ENCODE results near the gene NR3C2. TPM values are rescaled to one million over a fixed set of nuclear protein-coding genes. Genes with fewer than 3 reads are reported as not detected.

The NR3C2 gene
- total RNA-seq, 1 donor from 2014 or later: 16.7 TPM

GRCh38 chr4:148056879-148057278, 385.3 kb downstream of the NR3C2 start:
- no peak overlapping the region for H3K27ac ChIP-seq (ENCODE audit: low read depth, low read length)
- no peaks in the 10 kb centered on the region for H3K27me3 ChIP-seq (ENCODE audit: control insufficient read depth in 3 of 3, insufficient read depth in 3 of 3, low read length in 3 of 3)
- peaks cover 68 to 80% (median 73%) of the 10 kb centered on the region in 3 donors for H3K4me1 ChIP-seq (ENCODE audit: control insufficient read depth in 3 of 3, insufficient read depth in 3 of 3, low read length in 3 of 3)
- H3K4me3 ChIP-seq (ENCODE audit: low read length in 3 of 3): peak overlapping the region in 1 of 3 donors; percentile 7
- H3K9ac ChIP-seq (ENCODE audit: low read depth in 1 of 3, low read length in 3 of 3): no peak overlapping the region
- H3K36me3 ChIP-seq (ENCODE audit: control insufficient read depth in 3 of 3, insufficient read depth in 3 of 3, low read length in 3 of 3): no peaks in the 10 kb centered on the region
- no peaks in the 10 kb centered on the region for H3K9me3 ChIP-seq (ENCODE audit: control insufficient read depth in 3 of 3, low read length in 3 of 3)

GRCh38 chr4:148055844-148056243, 386.4 kb downstream of the NR3C2 start:
- no peaks in the 10 kb centered on the region for H3K36me3 ChIP-seq (ENCODE audit: control insufficient read depth in 3 of 3, insufficient read depth in 3 of 3, low read length in 3 of 3)
- H3K27ac ChIP-seq (ENCODE audit: low read depth, low read length): no peak overlapping the region
- H3K9ac ChIP-seq (ENCODE audit: low read depth in 1 of 3, low read length in 3 of 3): no peak overlapping the region
- no peaks in the 10 kb centered on the region for H3K27me3 ChIP-seq (ENCODE audit: control insufficient read depth in 3 of 3, insufficient read depth in 3 of 3, low read length in 3 of 3)
- H3K4me1 ChIP-seq (ENCODE audit: control insufficient read depth in 3 of 3, insufficient read depth in 3 of 3, low read length in 3 of 3): peaks cover 72 to 85% (median 75%) of the 10 kb centered on the region in 3 donors
- no peaks in the 10 kb centered on the region for H3K9me3 ChIP-seq (ENCODE audit: control insufficient read depth in 3 of 3, low read length in 3 of 3)
- H3K4me3 ChIP-seq (ENCODE audit: low read length in 3 of 3): no peak overlapping the region

- Histone ChIP-seq H3K27me3 (ENCODE audit: control insufficient read depth in 3 of 3, insufficient read depth in 3 of 3, low read length in 3 of 3) (no peaks in the 10 kb centered on the region), H3K9me3 (ENCODE audit: control insufficient read depth in 3 of 3, low read length in 3 of 3) (no peaks in the 10 kb centered on the region), H3K9ac (ENCODE audit: low read depth in 1 of 3, low read length in 3 of 3) (peak overlapping the region; percentile 34 to 75 (median 66)), H3K4me1 (ENCODE audit: control insufficient read depth in 3 of 3, insufficient read depth in 3 of 3, low read length in 3 of 3) (peaks cover 66 to 79% (median 67%) of the 10 kb centered on the region in 3 donors), H3K36me3 (ENCODE audit: control insufficient read depth in 3 of 3, insufficient read depth in 3 of 3, low read length in 3 of 3) (peaks cover 0 to 2% (median 0%) of the 10 kb centered on the region in 3 donors), H3K27ac (ENCODE audit: low read depth, low read length) (peak overlapping the region; percentile 91), H3K4me3 (ENCODE audit: low read length in 3 of 3) (no peak overlapping the region)
Measured at GRCh38 chr4:148054275-148054674, 387.9 kb downstream of the NR3C2 start.

GRCh38 chr4:148053298-148054003, 388.8 kb downstream of the NR3C2 start:
- H3K36me3 ChIP-seq (ENCODE audit: control insufficient read depth in 3 of 3, insufficient read depth in 3 of 3, low read length in 3 of 3): peaks cover 0 to 4% (median 0%) of the 10 kb centered on the region in 3 donors
- peaks cover 60 to 78% (median 65%) of the 10 kb centered on the region in 3 donors for H3K4me1 ChIP-seq (ENCODE audit: control insufficient read depth in 3 of 3, insufficient read depth in 3 of 3, low read length in 3 of 3)
- peak overlapping the region; percentile 47 to 75 (median 66) for H3K9ac ChIP-seq (ENCODE audit: low read depth in 1 of 3, low read length in 3 of 3)
- H3K27ac ChIP-seq (ENCODE audit: low read depth, low read length): peak overlapping the region; percentile 91
- peak overlapping the region in 2 of 3 donors; percentile 36 to 44 for H3K4me3 ChIP-seq (ENCODE audit: low read length in 3 of 3)
- no peaks in the 10 kb centered on the region for H3K27me3 ChIP-seq (ENCODE audit: control insufficient read depth in 3 of 3, insufficient read depth in 3 of 3, low read length in 3 of 3)
- no peaks in the 10 kb centered on the region for H3K9me3 ChIP-seq (ENCODE audit: control insufficient read depth in 3 of 3, low read length in 3 of 3)

- Histone ChIP-seq H3K4me1 (ENCODE audit: control insufficient read depth in 3 of 3, insufficient read depth in 3 of 3, low read length in 3 of 3) (peaks cover 52 to 70% (median 61%) of the 10 kb centered on the region in 3 donors), H3K9ac (ENCODE audit: low read depth in 1 of 3, low read length in 3 of 3) (peak overlapping the region; percentile 47 to 75 (median 66)), H3K27ac (ENCODE audit: low read depth, low read length) (peak overlapping the region; percentile 91), H3K36me3 (ENCODE audit: control insufficient read depth in 3 of 3, insufficient read depth in 3 of 3, low read length in 3 of 3) (peaks cover 0 to 4% (median 0%) of the 10 kb centered on the region in 3 donors), H3K4me3 (ENCODE audit: low read length in 3 of 3) (peak overlapping the region in 1 of 3 donors; percentile 44), H3K9me3 (ENCODE audit: control insufficient read depth in 3 of 3, low read length in 3 of 3) (no peaks in the 10 kb centered on the region), H3K27me3 (ENCODE audit: control insufficient read depth in 3 of 3, insufficient read depth in 3 of 3, low read length in 3 of 3) (no peaks in the 10 kb centered on the region)
Measured at GRCh38 chr4:148052448-148052847, 389.8 kb downstream of the NR3C2 start.

- Histone ChIP-seq H3K36me3 (ENCODE audit: control insufficient read depth in 3 of 3, insufficient read depth in 3 of 3, low read length in 3 of 3) (peaks cover 0 to 10% (median 0%) of the 10 kb centered on the region in 3 donors), H3K27me3 (ENCODE audit: control insufficient read depth in 3 of 3, insufficient read depth in 3 of 3, low read length in 3 of 3) (no peaks in the 10 kb centered on the region), H3K27ac (ENCODE audit: low read depth, low read length) (peak overlapping the region; percentile 91), H3K4me1 (ENCODE audit: control insufficient read depth in 3 of 3, insufficient read depth in 3 of 3, low read length in 3 of 3) (peaks cover 42 to 60% (median 50%) of the 10 kb centered on the region in 3 donors), H3K4me3 (ENCODE audit: low read length in 3 of 3) (no peak overlapping the region), H3K9ac (ENCODE audit: low read depth in 1 of 3, low read length in 3 of 3) (peak overlapping the region in 1 of 3 donors; percentile 43), H3K9me3 (ENCODE audit: control insufficient read depth in 3 of 3, low read length in 3 of 3) (no peaks in the 10 kb centered on the region)
Measured at GRCh38 chr4:148051403-148051802, 390.8 kb downstream of the NR3C2 start.

GRCh38 chr4:148048598-148048997, 393.6 kb downstream of the NR3C2 start:
- Histone ChIP-seq H3K4me1 (ENCODE audit: control insufficient read depth in 3 of 3, insufficient read depth in 3 of 3, low read length in 3 of 3) (peaks cover 30 to 57% (median 38%) of the 10 kb centered on the region in 3 donors), H3K4me3 (ENCODE audit: low read length in 3 of 3) (no peak overlapping the region)

GRCh38 chr4:148044912-148045352, 397.3 kb downstream of the NR3C2 start:
- no peaks in the 10 kb centered on the region for H3K27me3 ChIP-seq (ENCODE audit: control insufficient read depth in 3 of 3, insufficient read depth in 3 of 3, low read length in 3 of 3)
- peak overlapping the region; percentile 96 for H3K27ac ChIP-seq (ENCODE audit: low read depth, low read length)
- peaks cover 0 to 10% (median 0%) of the 10 kb centered on the region in 3 donors for H3K36me3 ChIP-seq (ENCODE audit: control insufficient read depth in 3 of 3, insufficient read depth in 3 of 3, low read length in 3 of 3)
- H3K4me3 ChIP-seq (ENCODE audit: low read length in 3 of 3): peak overlapping the region; percentile 48 to 61 (median 57)
- peak overlapping the region; percentile 61 to 81 (median 73) for H3K9ac ChIP-seq (ENCODE audit: low read depth in 1 of 3, low read length in 3 of 3)
- peaks cover 15 to 41% (median 19%) of the 10 kb centered on the region in 3 donors for H3K4me1 ChIP-seq (ENCODE audit: control insufficient read depth in 3 of 3, insufficient read depth in 3 of 3, low read length in 3 of 3)
- H3K9me3 ChIP-seq (ENCODE audit: control insufficient read depth in 3 of 3, low read length in 3 of 3): no peaks in the 10 kb centered on the region

More at GRCh38 chr4:148048598-148048997, 393.6 kb downstream of the NR3C2 start:
- no peak overlapping the region for H3K9ac ChIP-seq (ENCODE audit: low read depth in 1 of 3, low read length in 3 of 3)
- no peaks in the 10 kb centered on the region for H3K9me3 ChIP-seq (ENCODE audit: control insufficient read depth in 3 of 3, low read length in 3 of 3)
- H3K27ac ChIP-seq (ENCODE audit: low read depth, low read length): no peak overlapping the region
- peaks cover 0 to 10% (median 0%) of the 10 kb centered on the region in 3 donors for H3K36me3 ChIP-seq (ENCODE audit: control insufficient read depth in 3 of 3, insufficient read depth in 3 of 3, low read length in 3 of 3)
- H3K27me3 ChIP-seq (ENCODE audit: control insufficient read depth in 3 of 3, insufficient read depth in 3 of 3, low read length in 3 of 3): no peaks in the 10 kb centered on the region

- peaks cover 0 to 8% (median 0%) of the 10 kb centered on the region in 3 donors for H3K36me3 ChIP-seq (ENCODE audit: control insufficient read depth in 3 of 3, insufficient read depth in 3 of 3, low read length in 3 of 3)
- peak overlapping the region; percentile 96 for H3K27ac ChIP-seq (ENCODE audit: low read depth, low read length)
- peak overlapping the region; percentile 48 to 61 (median 57) for H3K4me3 ChIP-seq (ENCODE audit: low read length in 3 of 3)
- H3K9ac ChIP-seq (ENCODE audit: low read depth in 1 of 3, low read length in 3 of 3): peak overlapping the region; percentile 61 to 81 (median 73)
- no peaks in the 10 kb centered on the region for H3K9me3 ChIP-seq (ENCODE audit: control insufficient read depth in 3 of 3, low read length in 3 of 3)
- H3K27me3 ChIP-seq (ENCODE audit: control insufficient read depth in 3 of 3, insufficient read depth in 3 of 3, low read length in 3 of 3): no peaks in the 10 kb centered on the region
- peaks cover 16 to 40% (median 18%) of the 10 kb centered on the region in 3 donors for H3K4me1 ChIP-seq (ENCODE audit: control insufficient read depth in 3 of 3, insufficient read depth in 3 of 3, low read length in 3 of 3)
Measured at GRCh38 chr4:148044089-148044911, 397.9 kb downstream of the NR3C2 start.

Data from skeletal muscle tissue (tissue), 4 donors.